ENCODE results near the gene DPF1.
A peak's percentile ranks its signal among the peaks of the same experiment; 100 is the strongest.

DPF1 gene

DNA sequence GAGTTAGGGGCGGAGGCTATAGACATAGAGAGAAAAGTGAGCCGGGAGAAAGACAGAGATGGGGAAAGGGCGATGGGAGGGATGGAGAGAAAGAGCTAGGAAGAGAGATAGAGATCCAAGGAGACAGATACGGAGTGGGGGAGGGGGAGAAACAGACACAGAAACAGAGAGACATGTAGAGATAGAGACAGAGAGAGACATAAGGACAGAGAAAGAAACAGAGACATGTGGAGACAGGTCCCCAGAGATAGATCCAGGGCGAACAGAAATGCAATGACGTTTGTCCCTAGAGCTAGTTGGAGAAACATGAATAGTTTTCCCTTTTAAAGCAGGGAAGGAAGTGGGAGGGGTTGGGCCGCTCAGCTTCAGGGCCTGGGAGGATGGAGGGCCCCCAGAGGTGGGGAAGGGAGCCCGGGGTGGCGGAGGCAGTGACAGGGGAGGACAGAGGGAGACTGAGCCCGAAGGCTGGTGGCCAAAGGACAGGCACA lies 27.6 kb upstream of the DPF1 start:
- H3K36me3 ChIP-seq: peaks cover 60% of the 10 kb centered on the region
- no peak for DNase-seq
- TF ChIP-seq, protein P1, sequence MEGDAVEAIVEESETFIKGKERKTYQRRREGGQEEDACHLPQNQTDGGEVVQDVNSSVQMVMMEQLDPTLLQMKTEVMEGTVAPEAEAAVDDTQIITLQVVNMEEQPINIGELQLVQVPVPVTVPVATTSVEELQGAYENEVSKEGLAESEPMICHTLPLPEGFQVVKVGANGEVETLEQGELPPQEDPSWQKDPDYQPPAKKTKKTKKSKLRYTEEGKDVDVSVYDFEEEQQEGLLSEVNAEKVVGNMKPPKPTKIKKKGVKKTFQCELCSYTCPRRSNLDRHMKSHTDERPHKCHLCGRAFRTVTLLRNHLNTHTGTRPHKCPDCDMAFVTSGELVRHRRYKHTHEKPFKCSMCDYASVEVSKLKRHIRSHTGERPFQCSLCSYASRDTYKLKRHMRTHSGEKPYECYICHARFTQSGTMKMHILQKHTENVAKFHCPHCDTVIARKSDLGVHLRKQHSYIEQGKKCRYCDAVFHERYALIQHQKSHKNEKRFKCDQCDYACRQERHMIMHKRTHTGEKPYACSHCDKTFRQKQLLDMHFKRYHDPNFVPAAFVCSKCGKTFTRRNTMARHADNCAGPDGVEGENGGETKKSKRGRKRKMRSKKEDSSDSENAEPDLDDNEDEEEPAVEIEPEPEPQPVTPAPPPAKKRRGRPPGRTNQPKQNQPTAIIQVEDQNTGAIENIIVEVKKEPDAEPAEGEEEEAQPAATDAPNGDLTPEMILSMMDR (IDR thresholded peaks at IDR 0.05; ENCODE audit: low read depth, low read length): no peak
- no peaks in the 10 kb centered on the region for H3K27me3 ChIP-seq (ENCODE audit: insufficient read depth, low read depth, severe bottlenecking)
- H3K27ac ChIP-seq: peak overlapping the region; percentile 98
- H3K4me3 ChIP-seq (ENCODE audit: low read depth, low read length): peak overlapping the region; percentile 50
- no peaks in the 10 kb centered on the region for H3K9me3 ChIP-seq (ENCODE audit: severe bottlenecking)

DNA sequence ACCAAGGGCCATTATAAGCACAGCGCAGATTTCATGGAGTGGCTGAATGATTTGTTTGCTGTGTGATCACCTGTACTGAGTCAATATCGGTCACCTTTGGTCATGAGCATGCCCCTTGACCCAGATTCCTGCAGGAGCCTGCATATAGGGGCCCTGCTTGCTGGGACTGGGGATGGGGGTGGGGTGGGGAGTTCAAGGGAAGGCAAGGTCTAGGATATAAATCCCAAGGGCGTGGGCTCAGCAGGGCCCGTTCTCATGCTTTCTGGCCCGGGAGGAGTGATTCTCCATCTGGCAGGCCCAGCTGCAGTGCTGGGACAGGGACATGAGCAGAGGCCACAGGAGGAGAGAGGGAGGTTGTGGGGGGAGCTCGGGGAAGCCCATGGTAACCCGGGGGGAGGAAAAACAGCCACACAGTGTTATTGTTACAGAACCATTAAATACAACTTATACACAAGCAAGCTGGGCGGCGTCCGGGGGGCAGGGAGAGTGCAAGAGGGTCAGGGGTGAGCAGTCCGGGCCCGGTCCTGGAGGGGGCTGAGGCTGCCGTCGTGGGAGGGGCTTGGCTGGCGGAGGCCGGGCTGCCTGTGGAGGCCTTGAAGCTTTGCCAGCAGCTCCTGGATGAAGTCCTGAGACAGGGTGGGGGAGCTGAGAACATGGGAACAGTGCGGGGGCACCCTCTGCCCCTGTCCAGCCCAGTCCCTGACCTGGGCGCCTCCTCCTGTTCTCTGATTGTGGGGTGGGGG lies 27.0 kb upstream of the DPF1 start:
- Histone ChIP-seq H3K4me3 (ENCODE audit: low read depth, low read length) (peak overlapping the region; percentile 50), H3K9me3 (ENCODE audit: severe bottlenecking) (no peaks in the 10 kb centered on the region), H3K36me3 (peaks cover 62% of the 10 kb centered on the region), H3K27me3 (ENCODE audit: insufficient read depth, low read depth, severe bottlenecking) (no peaks in the 10 kb centered on the region), H3K27ac (peak overlapping the region; percentile 98)
- DNase-seq: peak; percentile 88
- TF ChIP-seq, protein P1 (IDR thresholded peaks at IDR 0.05; ENCODE audit: low read depth, low read length): no peak

GRCh38 chr19:38250428-38250820 lies 26.4 kb upstream of the DPF1 start:
- peak overlapping the region; percentile 98 for H3K27ac ChIP-seq
- no peaks in the 10 kb centered on the region for H3K9me3 ChIP-seq (ENCODE audit: severe bottlenecking)
- DNase-seq: no peak
- no peak overlapping the region for H3K4me3 ChIP-seq (ENCODE audit: low read depth, low read length)
- H3K27me3 ChIP-seq (ENCODE audit: insufficient read depth, low read depth, severe bottlenecking): no peaks in the 10 kb centered on the region
- H3K36me3 ChIP-seq: peaks cover 62% of the 10 kb centered on the region
- TF ChIP-seq, protein P1 (IDR thresholded peaks at IDR 0.05; ENCODE audit: low read depth, low read length): no peak

DNA sequence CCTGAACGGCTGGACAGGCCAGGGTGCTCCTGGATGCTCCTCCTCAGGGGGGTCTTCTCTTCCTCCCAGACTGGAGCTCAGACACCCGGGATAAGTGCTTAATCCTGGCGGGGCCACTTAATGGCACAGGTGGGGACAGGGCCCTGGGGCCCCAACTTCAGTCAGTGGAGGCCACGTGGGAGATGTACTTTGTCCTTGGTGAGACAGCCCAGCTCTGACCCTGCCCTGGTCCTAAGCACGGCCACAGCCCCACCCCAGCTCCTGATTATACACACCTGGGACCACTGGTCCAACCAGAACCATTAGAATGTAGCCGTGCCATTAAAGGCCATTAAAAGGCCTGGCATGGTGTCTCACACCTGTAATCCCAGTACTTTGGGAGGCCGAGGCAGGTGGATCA lies 24.4 kb upstream of the DPF1 start:
- TF ChIP-seq, protein P1 (IDR thresholded peaks at IDR 0.05; ENCODE audit: low read depth, low read length): no peak
- Histone ChIP-seq H3K27ac (peak overlapping the region; percentile 33; the same call in 1 of the 2 replicates), H3K4me3 (ENCODE audit: low read depth, low read length) (no peak overlapping the region), H3K36me3 (peaks cover 43% of the 10 kb centered on the region), H3K27me3 (ENCODE audit: insufficient read depth, low read depth, severe bottlenecking) (no peaks in the 10 kb centered on the region), H3K9me3 (ENCODE audit: severe bottlenecking) (no peaks in the 10 kb centered on the region)
- DNase-seq: no peak

DNA sequence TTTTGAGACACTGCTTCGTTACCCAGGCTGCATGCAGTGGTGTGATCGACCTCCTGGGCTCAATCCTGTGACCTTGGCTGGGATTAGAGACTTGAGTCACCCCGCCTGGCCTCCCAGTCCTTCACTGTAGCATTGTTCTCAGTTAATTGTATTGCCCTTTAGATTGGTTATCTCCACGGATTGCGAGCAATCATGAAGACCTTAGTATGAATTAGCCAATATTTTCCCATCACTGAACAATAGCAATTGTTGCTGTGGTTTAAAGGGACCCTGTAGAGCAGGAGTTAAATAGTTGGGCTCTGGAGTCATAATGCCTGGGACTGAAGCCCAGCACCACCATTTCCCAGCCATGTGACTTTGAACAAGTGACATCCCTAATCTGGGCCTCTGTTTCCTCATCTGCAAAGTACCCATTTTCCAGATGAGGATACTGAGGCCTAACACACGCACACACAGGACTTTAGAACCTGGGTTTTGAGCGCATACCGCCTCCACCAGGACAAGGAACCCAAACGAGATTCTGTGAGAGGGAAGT lies 23.8 kb upstream of the DPF1 start:
- Histone ChIP-seq H3K27ac (peak overlapping the region; percentile 33), H3K9me3 (ENCODE audit: severe bottlenecking) (no peaks in the 10 kb centered on the region), H3K4me3 (ENCODE audit: low read depth, low read length) (no peak overlapping the region), H3K27me3 (ENCODE audit: insufficient read depth, low read depth, severe bottlenecking) (no peaks in the 10 kb centered on the region), H3K36me3 (peaks cover 41% of the 10 kb centered on the region)
- TF ChIP-seq, protein P1 (IDR thresholded peaks at IDR 0.05; ENCODE audit: low read depth, low read length): no peak
- DNase-seq: peak; percentile 53

Measured in WERI-Rb-1 (cell line).